GM08714 (cell line): ENCODE measurements around the gene MAPK11.

ENCODE experiments used
- H3K4me3 ChIP-seq: fragments of 200-500 bp; sonication (Bioruptor generic); 2 replicates; pipeline ENCODE4 v1.5.1; 2014; ENCODE audit warnings: mild to moderate bottlenecking, low read length, inconsistent platforms
- ZNF274 ChIP-seq: IDR thresholded peaks from 2 replicates; pipeline ENCODE4 v1.6.1; 2012; ENCODE audit warnings: mild to moderate bottlenecking, low read depth, low read length

MAPK11 gene

GRCh38 chr22:50259302-50259701 lies 10.9 kb downstream of the MAPK11 start:
- no peak overlapping the region for H3K4me3 ChIP-seq
- no peak for TF ChIP-seq ZNF274

- no peak overlapping the region for H3K4me3 ChIP-seq
- no peak for TF ChIP-seq ZNF274
Measured at GRCh38 chr22:50258361-50259292, 11.6 kb downstream of the MAPK11 start.

GRCh38 chr22:50257451-50258360 lies 12.5 kb downstream of the MAPK11 start:
- no peak overlapping the region for H3K4me3 ChIP-seq
- TF ChIP-seq ZNF274, result no peak

GRCh38 chr22:50257041-50257440 lies 13.1 kb downstream of the MAPK11 start:
- H3K4me3 ChIP-seq, result no peak overlapping the region
- TF ChIP-seq ZNF274, result no peak

- no peak overlapping the region for H3K4me3 ChIP-seq
- no peak for TF ChIP-seq ZNF274
Measured at GRCh38 chr22:50256258-50256862, 13.8 kb downstream of the MAPK11 start.

- no peak for TF ChIP-seq ZNF274
Measured at GRCh38 chr22:50255607-50256006, 14.6 kb downstream of the MAPK11 start.

GRCh38 chr22:50255099-50255498 lies 15.1 kb downstream of the MAPK11 start:
- no peak for TF ChIP-seq ZNF274
- no peak overlapping the region for H3K4me3 ChIP-seq

More at GRCh38 chr22:50255607-50256006, 14.6 kb downstream of the MAPK11 start:
- no peak overlapping the region for H3K4me3 ChIP-seq

- TF ChIP-seq ZNF274, result no peak
- H3K4me3 ChIP-seq, result no peak overlapping the region
Measured at GRCh38 chr22:50253941-50254340, 16.2 kb downstream of the MAPK11 start.

- TF ChIP-seq ZNF274, result no peak
- no peak overlapping the region for H3K4me3 ChIP-seq
Measured at GRCh38 chr22:50253046-50253915, 16.9 kb downstream of the MAPK11 start.

GRCh38 chr22:50252082-50253045 lies 17.8 kb downstream of the MAPK11 start:
- no peak for TF ChIP-seq ZNF274
- no peak overlapping the region for H3K4me3 ChIP-seq

GRCh38 chr22:50251477-50252081 lies 18.6 kb downstream of the MAPK11 start:
- no peak overlapping the region; the same call in 1 of the 2 replicates for H3K4me3 ChIP-seq
- no peak for TF ChIP-seq ZNF274
